Measurements from ENCODE around the gene ID3.

Gene ID3

DNA sequence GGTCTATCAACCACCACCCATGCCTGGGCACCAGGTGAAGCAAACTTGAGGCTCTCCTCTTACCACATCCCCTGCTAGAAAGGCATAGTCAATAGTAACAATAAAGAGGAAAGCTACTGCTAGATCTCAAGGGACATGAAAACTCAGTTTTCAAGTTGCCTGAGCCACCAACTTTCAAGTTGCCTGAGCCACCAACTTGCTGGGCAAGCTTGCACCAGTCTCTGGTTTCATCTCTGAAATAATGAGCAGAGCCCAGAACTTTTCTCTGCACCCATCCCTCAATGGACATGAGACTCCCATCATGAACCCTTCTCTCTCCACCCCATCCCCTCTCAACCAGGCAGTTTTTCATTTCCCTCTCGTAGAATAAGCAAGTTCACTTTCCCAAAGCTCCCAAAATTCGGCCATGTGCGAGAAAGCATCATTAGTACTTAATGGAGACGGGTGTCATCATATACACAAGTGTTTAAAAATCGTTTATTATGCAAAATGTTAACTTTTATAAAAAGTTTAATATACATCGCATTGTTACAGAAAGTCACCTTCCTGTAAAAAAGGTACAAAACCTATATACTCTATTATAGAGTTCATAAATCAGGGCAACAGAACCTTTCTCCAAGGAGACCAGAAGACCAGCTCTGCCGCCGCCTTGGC is 1.7 kb downstream of the ID3 start (continued):
- TF ChIP-seq, protein P1, sequence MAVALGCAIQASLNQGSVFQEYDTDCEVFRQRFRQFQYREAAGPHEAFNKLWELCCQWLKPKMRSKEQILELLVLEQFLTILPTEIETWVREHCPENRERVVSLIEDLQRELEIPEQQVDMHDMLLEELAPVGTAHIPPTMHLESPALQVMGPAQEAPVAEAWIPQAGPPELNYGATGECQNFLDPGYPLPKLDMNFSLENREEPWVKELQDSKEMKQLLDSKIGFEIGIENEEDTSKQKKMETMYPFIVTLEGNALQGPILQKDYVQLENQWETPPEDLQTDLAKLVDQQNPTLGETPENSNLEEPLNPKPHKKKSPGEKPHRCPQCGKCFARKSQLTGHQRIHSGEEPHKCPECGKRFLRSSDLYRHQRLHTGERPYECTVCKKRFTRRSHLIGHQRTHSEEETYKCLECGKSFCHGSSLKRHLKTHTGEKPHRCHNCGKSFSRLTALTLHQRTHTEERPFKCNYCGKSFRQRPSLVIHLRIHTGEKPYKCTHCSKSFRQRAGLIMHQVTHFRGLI (tag by site-specific recombination; IDR thresholded peaks at IDR 0.05): no peak
- TF ChIP-seq ZNF274 (IDR thresholded peaks at IDR 0.05; ENCODE audit: low read length) (no peak), ZNF274 (tag by site-specific recombination; IDR thresholded peaks at IDR 0.05; ENCODE audit: borderline replicate concordance) (no peak), ZNF792 (tag by site-specific recombination; IDR thresholded peaks at IDR 0.05) (no peak), PRDM1 (tag by site-specific recombination; IDR thresholded peaks at IDR 0.05) (peak; percentile 86), ZNF223 (tag by site-specific recombination; IDR thresholded peaks at IDR 0.05) (peak; percentile 76; the same call in 1 of the 2 replicates), ZNF658 (tag by site-specific recombination; IDR thresholded peaks at IDR 0.05) (no peak), ZNF670 (tag by site-specific recombination; IDR thresholded peaks at IDR 0.05; ENCODE audit: low read depth) (no peak), ZNF112 (tag by site-specific recombination; IDR thresholded peaks at IDR 0.05) (no peak), ZNF202 (tag by site-specific recombination; IDR thresholded peaks at IDR 0.05; ENCODE audit: borderline replicate concordance) (no peak), ZNF654 (tag by site-specific recombination; IDR thresholded peaks at IDR 0.05; ENCODE audit: low read depth) (no peak), ZNF175 (tag by site-specific recombination; IDR thresholded peaks at IDR 0.05) (no peak), WT1 (tag by site-specific recombination; IDR thresholded peaks at IDR 0.05) (no peak), ZNF423 (tag by site-specific recombination; IDR thresholded peaks at IDR 0.05) (no peak), ZNF621 (tag by site-specific recombination; IDR thresholded peaks at IDR 0.05) (no peak), ZBTB21 (tag by site-specific recombination; IDR thresholded peaks at IDR 0.05) (no peak), GFI1B (tag by site-specific recombination; IDR thresholded peaks at IDR 0.05) (no peak), ZNF843 (tag by site-specific recombination; IDR thresholded peaks at IDR 0.05) (no peak), ZNF501 (tag by site-specific recombination; IDR thresholded peaks at IDR 0.05) (no peak), SCRT1 (tag by site-specific recombination; IDR thresholded peaks at IDR 0.05; ENCODE audit: borderline replicate concordance) (no peak), ZNF596 (tag by site-specific recombination; IDR thresholded peaks at IDR 0.05) (no peak), ZNF837 (tag by site-specific recombination; IDR thresholded peaks at IDR 0.05) (no peak), ZNF544 (tag by site-specific recombination; IDR thresholded peaks at IDR 0.05) (no peak), ZNF140 (tag by site-specific recombination; IDR thresholded peaks at IDR 0.05) (no peak), ZNF768 (tag by site-specific recombination; IDR thresholded peaks at IDR 0.05) (peak; percentile 62; the same call in 1 of the 2 replicates), ZNF48 (tag by site-specific recombination; IDR thresholded peaks at IDR 0.05) (no peak), ZNF701 (tag by site-specific recombination; IDR thresholded peaks at IDR 0.05) (no peak)
- TF ChIP-seq, protein P2, sequence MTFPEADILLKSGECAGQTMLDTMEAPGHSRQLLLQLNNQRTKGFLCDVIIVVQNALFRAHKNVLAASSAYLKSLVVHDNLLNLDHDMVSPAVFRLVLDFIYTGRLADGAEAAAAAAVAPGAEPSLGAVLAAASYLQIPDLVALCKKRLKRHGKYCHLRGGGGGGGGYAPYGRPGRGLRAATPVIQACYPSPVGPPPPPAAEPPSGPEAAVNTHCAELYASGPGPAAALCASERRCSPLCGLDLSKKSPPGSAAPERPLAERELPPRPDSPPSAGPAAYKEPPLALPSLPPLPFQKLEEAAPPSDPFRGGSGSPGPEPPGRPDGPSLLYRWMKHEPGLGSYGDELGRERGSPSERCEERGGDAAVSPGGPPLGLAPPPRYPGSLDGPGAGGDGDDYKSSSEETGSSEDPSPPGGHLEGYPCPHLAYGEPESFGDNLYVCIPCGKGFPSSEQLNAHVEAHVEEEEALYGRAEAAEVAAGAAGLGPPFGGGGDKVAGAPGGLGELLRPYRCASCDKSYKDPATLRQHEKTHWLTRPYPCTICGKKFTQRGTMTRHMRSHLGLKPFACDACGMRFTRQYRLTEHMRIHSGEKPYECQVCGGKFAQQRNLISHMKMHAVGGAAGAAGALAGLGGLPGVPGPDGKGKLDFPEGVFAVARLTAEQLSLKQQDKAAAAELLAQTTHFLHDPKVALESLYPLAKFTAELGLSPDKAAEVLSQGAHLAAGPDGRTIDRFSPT (tag by site-specific recombination; IDR thresholded peaks at IDR 0.05): no peak
- TF ChIP-seq, protein P3, sequence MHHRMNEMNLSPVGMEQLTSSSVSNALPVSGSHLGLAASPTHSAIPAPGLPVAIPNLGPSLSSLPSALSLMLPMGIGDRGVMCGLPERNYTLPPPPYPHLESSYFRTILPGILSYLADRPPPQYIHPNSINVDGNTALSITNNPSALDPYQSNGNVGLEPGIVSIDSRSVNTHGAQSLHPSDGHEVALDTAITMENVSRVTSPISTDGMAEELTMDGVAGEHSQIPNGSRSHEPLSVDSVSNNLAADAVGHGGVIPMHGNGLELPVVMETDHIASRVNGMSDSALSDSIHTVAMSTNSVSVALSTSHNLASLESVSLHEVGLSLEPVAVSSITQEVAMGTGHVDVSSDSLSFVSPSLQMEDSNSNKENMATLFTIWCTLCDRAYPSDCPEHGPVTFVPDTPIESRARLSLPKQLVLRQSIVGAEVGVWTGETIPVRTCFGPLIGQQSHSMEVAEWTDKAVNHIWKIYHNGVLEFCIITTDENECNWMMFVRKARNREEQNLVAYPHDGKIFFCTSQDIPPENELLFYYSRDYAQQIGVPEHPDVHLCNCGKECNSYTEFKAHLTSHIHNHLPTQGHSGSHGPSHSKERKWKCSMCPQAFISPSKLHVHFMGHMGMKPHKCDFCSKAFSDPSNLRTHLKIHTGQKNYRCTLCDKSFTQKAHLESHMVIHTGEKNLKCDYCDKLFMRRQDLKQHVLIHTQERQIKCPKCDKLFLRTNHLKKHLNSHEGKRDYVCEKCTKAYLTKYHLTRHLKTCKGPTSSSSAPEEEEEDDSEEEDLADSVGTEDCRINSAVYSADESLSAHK (tag by site-specific recombination; IDR thresholded peaks at IDR 0.05): no peak
- TF ChIP-seq, protein P4, sequence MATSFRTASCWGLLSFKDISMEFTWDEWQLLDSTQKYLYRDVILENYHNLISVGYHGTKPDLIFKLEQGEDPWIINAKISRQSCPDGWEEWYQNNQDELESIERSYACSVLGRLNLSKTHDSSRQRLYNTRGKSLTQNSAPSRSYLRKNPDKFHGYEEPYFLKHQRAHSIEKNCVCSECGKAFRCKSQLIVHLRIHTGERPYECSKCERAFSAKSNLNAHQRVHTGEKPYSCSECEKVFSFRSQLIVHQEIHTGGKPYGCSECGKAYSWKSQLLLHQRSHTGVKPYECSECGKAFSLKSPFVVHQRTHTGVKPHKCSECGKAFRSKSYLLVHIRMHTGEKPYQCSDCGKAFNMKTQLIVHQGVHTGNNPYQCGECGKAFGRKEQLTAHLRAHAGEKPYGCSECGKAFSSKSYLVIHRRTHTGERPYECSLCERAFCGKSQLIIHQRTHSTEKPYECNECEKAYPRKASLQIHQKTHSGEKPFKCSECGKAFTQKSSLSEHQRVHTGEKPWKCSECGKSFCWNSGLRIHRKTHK (tag by site-specific recombination; IDR thresholded peaks at IDR 0.05): no peak

All from HEK293 (cell line).